Tibial nerve (tissue), 4 donors: ENCODE data around the gene STAB1. TPM values are rescaled to one million over a fixed set of nuclear protein-coding genes. Genes with fewer than 3 reads are reported as not detected.

Experiments used
- DNase-seq, 2 donors: peaks; one replicate each; pipeline ENCODE4 v3.0.0-alpha.2; 2019; ENCODE audit warnings: low spot score in 2 of 2
- H3K27ac ChIP-seq, 4 donors: fragments of 200-600 bp; sonication (generic) in 3 of 4; one replicate each; pipeline ENCODE4 v1.5.1; 2017 to 2019; ENCODE audit warnings: mild to moderate bottlenecking in 1 of 4
- H3K27me3 ChIP-seq, 2 donors: fragments of 200-600 bp; sonication (generic) in 1 of 2; one replicate each; pipeline versions ENCODE4 v1.5.1 to v1.6.0; 2017 to 2019
- H3K36me3 ChIP-seq, 3 donors: fragments of 200-600 bp; sonication (generic); one replicate each; pipeline ENCODE4 v1.5.1; 2018 to 2019
- H3K4me1 ChIP-seq, 4 donors: fragments of 200-600 bp; sonication (generic) in 3 of 4; one replicate each; pipeline ENCODE4 v1.5.1; 2017 to 2019
- H3K4me3 ChIP-seq, 4 donors: fragments of 200-600 bp; sonication (generic) in 3 of 4; one replicate each; pipeline ENCODE4 v1.5.1; 2017 to 2019; ENCODE audit warnings: mild to moderate bottlenecking in 1 of 4, moderate library complexity in 1 of 4
- H3K9me3 ChIP-seq, 4 donors: fragments of 200-600 bp; sonication (generic) in 3 of 4; one replicate each; pipeline ENCODE4 v1.5.1; 2017 to 2019
- CTCF ChIP-seq, 5 experiments: fragments of 200-600 bp in 3 of 5; fragments of 450-650 bp in 2 of 5; sonication (generic) in 3 of 5; IDR thresholded peaks; one replicate each; pipeline ENCODE4 v1.5.1; 2016 to 2019; ENCODE audit warnings: antibody characterized with exemption in 5 of 5, mild to moderate bottlenecking in 3 of 5, moderate library complexity in 2 of 5
- EP300 ChIP-seq, 2 donors: sonication (generic); formaldehyde crosslinking; IDR thresholded peaks; one replicate each; pipeline ENCODE4 v1.6.1; 2017; ENCODE audit warnings: antibody characterized with exemption in 2 of 2, mild to moderate bottlenecking in 1 of 2
- POLR2A ChIP-seq, 2 donors: fragments of 450-650 bp; IDR thresholded peaks; one replicate each; pipeline ENCODE4 v1.6.1; 2017; ENCODE audit warnings: antibody characterized with exemption in 2 of 2, mild to moderate bottlenecking in 2 of 2, moderate library complexity in 2 of 2
- WGBS, 2 donors: methylation state at CpG; one replicate each; pipeline ENCODE4 v1.1.5; 2018; 5-methylcytosine and 5-hydroxymethylcytosine counted together
- total RNA-seq, 4 donors: library from RNA; depleted of rRNA; stranded (reverse); fragments of >200 nt; gene quantifications; one replicate each; pipeline ENCODE4 v1.1.0, GENCODE V29; 2016

The STAB1 gene
- total RNA-seq, 4 donors from 2014 or later, result 167 to 527 (median 264) TPM

DNA sequence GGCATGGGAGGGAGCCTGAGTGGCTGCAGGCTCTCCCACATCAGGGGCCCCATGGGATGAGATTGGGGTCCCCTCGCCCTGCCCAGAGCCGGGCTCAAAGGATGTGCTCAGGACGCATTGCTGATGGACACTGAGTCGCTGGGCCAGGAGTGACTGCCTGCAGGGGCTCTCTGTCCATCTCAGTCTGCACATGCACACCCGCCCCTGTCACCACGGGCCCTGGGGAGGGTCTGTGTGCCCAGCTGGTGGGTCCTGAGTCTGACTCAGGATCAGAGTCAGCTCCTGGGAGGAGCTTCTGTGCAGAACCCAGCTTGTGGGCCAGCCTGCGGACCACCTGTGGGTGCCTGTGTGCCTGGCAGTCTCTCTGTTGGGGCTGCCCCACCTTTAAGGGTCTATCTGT, 18.1 kb downstream of the STAB1 start:
- H3K4me3 ChIP-seq, result no peak overlapping the region
- no peak overlapping the region for H3K27ac ChIP-seq
- 89 to 96% methylated on average over 4 to 7 of the region's 7 CpGs for WGBS, 2 donors
- H3K36me3 ChIP-seq, result peaks cover 0 to 59% (median 0%) of the 10 kb centered on the region in 3 donors
- H3K27me3 ChIP-seq, result no peaks in the 10 kb centered on the region
- TF ChIP-seq EP300 (IDR thresholded peaks at IDR 0.05), result no peak
- no peak for TF ChIP-seq CTCF (IDR thresholded peaks at IDR 0.05)
- no peak for TF ChIP-seq POLR2A (IDR thresholded peaks at IDR 0.05)
- H3K4me1 ChIP-seq, result peaks cover 0 to 15% (median 0%) of the 10 kb centered on the region in 4 donors
- H3K9me3 ChIP-seq, result no peaks in the 10 kb centered on the region
- no peak for DNase-seq

DNA sequence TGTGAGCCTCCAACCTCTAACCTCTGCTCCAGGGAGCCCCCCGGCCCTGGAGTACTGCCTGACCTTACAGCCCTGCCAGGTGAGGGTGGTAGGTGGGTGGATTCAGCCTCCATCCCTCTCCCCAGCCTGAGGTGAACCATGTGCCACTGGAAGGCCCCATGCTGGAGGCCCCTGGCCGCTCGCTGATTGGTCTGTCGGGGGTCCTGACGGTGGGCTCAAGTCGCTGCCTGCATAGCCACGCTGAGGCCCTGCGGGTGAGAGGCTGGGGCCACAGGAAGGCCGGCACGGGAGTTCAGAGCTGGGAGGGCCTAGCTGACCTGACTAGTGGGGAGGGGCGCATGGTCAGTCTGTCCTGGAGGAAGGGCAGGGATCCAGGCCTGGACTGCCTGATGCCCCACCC, 19.4 kb downstream of the STAB1 start:
- Histone ChIP-seq H3K4me3 (no peak overlapping the region), H3K4me1 (peaks cover 0 to 24% (median 5%) of the 10 kb centered on the region in 4 donors), H3K27me3 (no peaks in the 10 kb centered on the region), H3K36me3 (peaks cover 0 to 57% (median 0%) of the 10 kb centered on the region in 3 donors), H3K27ac (no peak overlapping the region), H3K9me3 (no peaks in the 10 kb centered on the region)
- WGBS, 2 donors, result 71 to 84% methylated on average over 9 to 10 of the region's 11 CpGs
- DNase-seq, result no peak
- no peak for TF ChIP-seq POLR2A (IDR thresholded peaks at IDR 0.05)
- no peak for TF ChIP-seq CTCF (IDR thresholded peaks at IDR 0.05)
- no peak for TF ChIP-seq EP300 (IDR thresholded peaks at IDR 0.05)

- H3K4me3 ChIP-seq, result no peak overlapping the region
- peaks cover 0 to 24% (median 5%) of the 10 kb centered on the region in 4 donors for H3K4me1 ChIP-seq
- WGBS, 2 donors, result 46% methylated on average over 6 of the region's 6 CpGs
- no peaks in the 10 kb centered on the region for H3K9me3 ChIP-seq
- no peak for DNase-seq
- H3K27me3 ChIP-seq, result no peaks in the 10 kb centered on the region
- TF ChIP-seq EP300 (IDR thresholded peaks at IDR 0.05) (no peak), POLR2A (IDR thresholded peaks at IDR 0.05) (no peak), CTCF (IDR thresholded peaks at IDR 0.05) (no peak)
- peaks cover 0 to 63% (median 0%) of the 10 kb centered on the region in 3 donors for H3K36me3 ChIP-seq
- H3K27ac ChIP-seq, result no peak overlapping the region
These were observed 20.1 kb downstream of the STAB1 start for GRCh38 chr3:52515192-52515591.

GRCh38 chr3:52516509-52517195, 21.5 kb downstream of the STAB1 start:
- Histone ChIP-seq H3K4me3 (no peak overlapping the region), H3K27ac (no peak overlapping the region), H3K27me3 (no peaks in the 10 kb centered on the region), H3K4me1 (peaks cover 0 to 24% (median 5%) of the 10 kb centered on the region in 4 donors), H3K9me3 (no peaks in the 10 kb centered on the region), H3K36me3 (peaks cover 0 to 70% (median 0%) of the 10 kb centered on the region in 3 donors)
- no peak for DNase-seq
- WGBS, 2 donors, result 93% methylated on average over 14 of the region's 19 CpGs
- TF ChIP-seq POLR2A (IDR thresholded peaks at IDR 0.05), result no peak
- TF ChIP-seq EP300 (IDR thresholded peaks at IDR 0.05), result no peak
- no peak for TF ChIP-seq CTCF (IDR thresholded peaks at IDR 0.05)
